HepG2 (cell line): Measurements from ENCODE around the gene PROS1. TPM values are rescaled to one million over a fixed set of nuclear protein-coding genes. Genes with fewer than 3 reads are reported as not detected.

Experiments used
- ASH2L ChIP-seq: fragments of 300-600, 200-600 bp; sonication (generic); IDR thresholded peaks from 2 replicates; pipeline ENCODE4 v1.7.0; 2017; ENCODE audit warnings: low read depth, mild to moderate bottlenecking, moderate library complexity, mixed read lengths, low read length; ENCODE audit not compliant: insufficient read length
- DMAP1 ChIP-seq: IDR thresholded peaks from 2 replicates; pipeline ENCODE4 v1.6.1; 2016
- FIP1L1 ChIP-seq: fragments of 200-400 bp; formaldehyde crosslinking; IDR thresholded peaks from 2 replicates; pipeline ENCODE4 v1.6.1; 2018; ENCODE audit warnings: low read depth, mild to moderate bottlenecking, low read length, moderate library complexity, borderline replicate concordance; ENCODE audit not compliant: insufficient read depth
- GATAD1 ChIP-seq: IDR thresholded peaks from 2 replicates; pipeline ENCODE4 v1.6.1; 2016; ENCODE audit warnings: missing genetic modification reagents, missing compliant biosample characterization
- HDAC2 ChIP-seq: sonication (generic); formaldehyde crosslinking; IDR thresholded peaks from 2 replicates; pipeline ENCODE4 v1.4.0; 2020; ENCODE audit warnings: missing genetic modification reagents
- HMG20A ChIP-seq: IDR thresholded peaks from 2 replicates; pipeline ENCODE4 v1.6.1; 2016; ENCODE audit warnings: borderline replicate concordance
- LCORL ChIP-seq, 2 experiments: fragments of 450-650 bp in 1 of 2; sonication (generic) in 1 of 2; formaldehyde crosslinking in 1 of 2; IDR thresholded peaks; 2 replicates each; pipeline versions ENCODE4 v1.5.0 to v1.6.1; 2017 to 2020; ENCODE audit warnings: antibody characterized with exemption in 1 of 2, missing genetic modification reagents in 1 of 2
- MXI1 ChIP-seq: IDR thresholded peaks from 3 replicates; pipeline ENCODE4 v1.6.1; 2012; ENCODE audit warnings: low read depth, low read length, inconsistent platforms, borderline replicate concordance
- NFKB2 ChIP-seq: sonication (generic); formaldehyde crosslinking; IDR thresholded peaks from 2 replicates; pipeline ENCODE4 v1.4.0; 2020; ENCODE audit warnings: missing genetic modification reagents, borderline replicate concordance
- NFKBIZ ChIP-seq: IDR thresholded peaks from 2 replicates; pipeline ENCODE4 v1.6.1; 2018; ENCODE audit warnings: missing genetic modification reagents, missing compliant biosample characterization
- POLR2AphosphoS5 ChIP-seq: IDR thresholded peaks from 2 replicates; pipeline ENCODE4 v1.6.1; 2012; ENCODE audit warnings: low read depth, low read length
- YEATS4 ChIP-seq: sonication (generic); formaldehyde crosslinking; IDR thresholded peaks from 2 replicates; pipeline ENCODE4 v1.4.0; 2020; ENCODE audit warnings: missing genetic modification reagents, borderline replicate concordance
- ZFP62 ChIP-seq: sonication (generic); formaldehyde crosslinking; IDR thresholded peaks from 2 replicates; pipeline ENCODE4 v1.4.0; 2020; ENCODE audit warnings: missing genetic modification reagents
- ZKSCAN1 ChIP-seq: fragments of 150-350 bp; IDR thresholded peaks from 2 replicates; pipeline ENCODE4 v1.6.1; 2014; ENCODE audit warnings: low read length
- ZNF225 ChIP-seq: sonication (generic); formaldehyde crosslinking; IDR thresholded peaks from 2 replicates; pipeline ENCODE4 v1.4.0; 2020; ENCODE audit warnings: mild to moderate bottlenecking, missing genetic modification reagents
- ZNF335 ChIP-seq: sonication (generic); formaldehyde crosslinking; IDR thresholded peaks from 2 replicates; pipeline ENCODE4 v1.4.0; 2020; ENCODE audit warnings: missing genetic modification reagents
- ZNF350 ChIP-seq: sonication (generic); formaldehyde crosslinking; IDR thresholded peaks from 2 replicates; pipeline ENCODE4 v1.4.0; 2020; ENCODE audit warnings: mild to moderate bottlenecking, low read depth, missing genetic modification reagents, borderline replicate concordance
- ZNF383 ChIP-seq: sonication (generic); formaldehyde crosslinking; IDR thresholded peaks from 2 replicates; pipeline ENCODE4 v1.4.0; 2020; ENCODE audit warnings: missing genetic modification reagents, mild to moderate bottlenecking, borderline replicate concordance
- ZNF567 ChIP-seq: sonication (generic); formaldehyde crosslinking; IDR thresholded peaks from 2 replicates; pipeline ENCODE4 v1.8.1; 2023; ENCODE audit warnings: mild to moderate bottlenecking, missing genetic modification reagents, borderline replicate concordance
- ZNF652 ChIP-seq: IDR thresholded peaks from 2 replicates; pipeline ENCODE4 v1.6.1; 2016; ENCODE audit warnings: low read depth, borderline replicate concordance
- ZNF781 ChIP-seq: sonication (generic); formaldehyde crosslinking; IDR thresholded peaks from 2 replicates; pipeline ENCODE4 v1.5.1; 2020; ENCODE audit warnings: borderline replicate concordance, mild to moderate bottlenecking, missing genetic modification reagents; ENCODE audit errors: not compliant biosample characterization
- ZNF883 ChIP-seq: sonication (generic); formaldehyde crosslinking; IDR thresholded peaks from 2 replicates; pipeline ENCODE4 v1.5.1; 2020; ENCODE audit warnings: mild to moderate bottlenecking, missing genetic modification reagents; ENCODE audit errors: not compliant biosample characterization
- polyA plus RNA-seq, 8 experiments: library from polyadenylated mRNA; depleted of rRNA in 3 of 8; stranded (reverse) in 7 of 8; unstranded in 1 of 8; fragments of >200 nt; fragmentation: Illumina TruSeq in 4 of 8; extraction: Trizol in 4 of 8; gene quantifications; 2 replicates each; pipeline versions ENCODE4 v1.2.1 to v1.2.3, GENCODE V29; 2011 to 2016; ENCODE audit warnings: low read depth in 4 of 8, missing spikeins in 1 of 8, mixed read lengths in 1 of 8; ENCODE audit not compliant: insufficient read depth in 1 of 8
- total RNA-seq, 5 experiments: library from RNA; depleted of rRNA; stranded (reverse); fragments of >200 nt; fragmentation: Illumina TruSeq; extraction: Trizol; gene quantifications; 2 replicates each; pipeline ENCODE4 v1.2.3, GENCODE V29; 2016; ENCODE audit warnings: low read depth in 1 of 5
- TF ChIP-seq, protein P1 (sequence below): sonication (generic); formaldehyde crosslinking; conservative IDR thresholded peaks from 2 replicates; pipeline ENCODE4 v1.4.0; 2020; ENCODE audit warnings: missing genetic modification reagents
- TF ChIP-seq, protein P2 (sequence below): IDR thresholded peaks from 2 replicates; pipeline ENCODE4 v1.6.1; 2016; ENCODE audit warnings: mild to moderate bottlenecking

PROS1 gene
- total and polyA plus RNA-seq, 2 of the 13 experiments (the other 11 are each of a cell fraction or from before 2014, with no cell fraction given): 63.8 to 76.8 TPM

DNA sequence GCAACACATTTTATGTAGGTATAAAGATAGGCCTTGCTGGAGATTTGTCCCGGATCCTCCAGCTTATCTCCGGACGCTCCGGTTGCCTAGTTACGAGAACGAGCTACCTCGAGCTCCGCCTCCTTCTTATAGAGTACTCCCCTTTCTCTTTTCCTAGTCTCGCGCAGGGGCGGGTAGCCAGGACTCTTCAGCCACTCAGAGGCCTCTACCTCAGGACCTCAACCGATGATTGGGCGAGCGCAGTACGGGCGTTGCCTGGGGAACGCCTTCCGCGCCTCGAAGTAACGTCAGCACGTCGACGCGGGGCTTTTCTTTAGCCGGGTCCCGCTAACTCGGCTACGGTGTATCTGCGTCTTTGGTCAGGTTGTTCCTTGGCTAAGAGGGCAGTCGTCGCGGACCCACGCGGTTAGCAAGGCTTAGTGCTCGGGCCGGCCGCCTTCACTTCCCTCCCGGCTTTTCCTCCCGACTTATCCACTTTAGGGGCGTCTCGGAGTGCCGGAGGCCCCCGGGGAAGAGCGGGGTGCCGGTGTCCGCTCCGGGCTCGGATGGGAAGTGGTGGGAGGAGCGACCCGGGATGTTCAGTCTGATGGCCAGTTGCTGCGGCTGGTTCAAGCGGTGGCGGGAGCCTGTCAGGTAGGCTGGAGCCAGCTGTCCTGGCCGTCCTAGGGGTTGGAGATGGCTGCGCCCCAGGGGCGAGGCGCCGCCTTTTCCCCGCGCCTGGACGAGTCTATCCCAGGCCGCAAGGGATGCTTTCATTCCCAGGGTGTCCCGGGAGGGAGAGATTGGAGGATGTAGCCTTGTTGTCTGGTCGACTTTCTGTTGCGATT is 6.4 kb upstream of the PROS1 start, which contains the start of gene ARL13B (continued):
- TF ChIP-seq, protein P1, sequence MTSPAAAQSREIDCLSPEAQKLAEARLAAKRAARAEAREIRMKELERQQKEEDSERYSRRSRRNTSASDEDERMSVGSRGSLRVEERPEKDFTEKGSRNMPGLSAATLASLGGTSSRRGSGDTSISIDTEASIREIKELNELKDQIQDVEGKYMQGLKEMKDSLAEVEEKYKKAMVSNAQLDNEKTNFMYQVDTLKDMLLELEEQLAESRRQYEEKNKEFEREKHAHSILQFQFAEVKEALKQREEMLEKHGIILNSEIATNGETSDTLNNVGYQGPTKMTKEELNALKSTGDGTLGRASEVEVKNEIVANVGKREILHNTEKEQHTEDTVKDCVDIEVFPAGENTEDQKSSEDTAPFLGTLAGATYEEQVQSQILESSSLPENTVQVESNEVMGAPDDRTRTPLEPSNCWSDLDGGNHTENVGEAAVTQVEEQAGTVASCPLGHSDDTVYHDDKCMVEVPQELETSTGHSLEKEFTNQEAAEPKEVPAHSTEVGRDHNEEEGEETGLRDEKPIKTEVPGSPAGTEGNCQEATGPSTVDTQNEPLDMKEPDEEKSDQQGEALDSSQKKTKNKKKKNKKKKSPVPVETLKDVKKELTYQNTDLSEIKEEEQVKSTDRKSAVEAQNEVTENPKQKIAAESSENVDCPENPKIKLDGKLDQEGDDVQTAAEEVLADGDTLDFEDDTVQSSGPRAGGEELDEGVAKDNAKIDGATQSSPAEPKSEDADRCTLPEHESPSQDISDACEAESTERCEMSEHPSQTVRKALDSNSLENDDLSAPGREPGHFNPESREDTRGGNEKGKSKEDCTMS (CRISPR knock-in tag): no peak
- no peak for TF ChIP-seq LCORL (IDR thresholded peaks at IDR 0.05)
- TF ChIP-seq LCORL (CRISPR knock-in tag; IDR thresholded peaks at IDR 0.05): 0 out of 2 replicates have a peak, but pooled peaks have one; percentile 12
- TF ChIP-seq ZNF781: peak; percentile 93
- peak; percentile 60; the same call in 1 of the 2 replicates for TF ChIP-seq YEATS4 (CRISPR knock-in tag)
- no peak for TF ChIP-seq ZNF652
- TF ChIP-seq ASH2L: peak; percentile 96
- peak; percentile 30 for TF ChIP-seq ZNF883 (CRISPR knock-in tag)
- 0 out of 2 replicates have a peak, but pooled peaks have one; percentile 31 for TF ChIP-seq NFKBIZ (CRISPR knock-in tag)
- peak; percentile 16; the same call in 1 of the 2 replicates for TF ChIP-seq ZNF225 (CRISPR knock-in tag)
- TF ChIP-seq MXI1: peak; percentile 73; the same call in 1 of the 3 replicates
- TF ChIP-seq POLR2AphosphoS5: peak; percentile 67
- no peak for TF ChIP-seq FIP1L1
- peak; percentile 59; the same call in 1 of the 2 replicates for TF ChIP-seq DMAP1 (CRISPR knock-in tag)
- TF ChIP-seq, protein P2, sequence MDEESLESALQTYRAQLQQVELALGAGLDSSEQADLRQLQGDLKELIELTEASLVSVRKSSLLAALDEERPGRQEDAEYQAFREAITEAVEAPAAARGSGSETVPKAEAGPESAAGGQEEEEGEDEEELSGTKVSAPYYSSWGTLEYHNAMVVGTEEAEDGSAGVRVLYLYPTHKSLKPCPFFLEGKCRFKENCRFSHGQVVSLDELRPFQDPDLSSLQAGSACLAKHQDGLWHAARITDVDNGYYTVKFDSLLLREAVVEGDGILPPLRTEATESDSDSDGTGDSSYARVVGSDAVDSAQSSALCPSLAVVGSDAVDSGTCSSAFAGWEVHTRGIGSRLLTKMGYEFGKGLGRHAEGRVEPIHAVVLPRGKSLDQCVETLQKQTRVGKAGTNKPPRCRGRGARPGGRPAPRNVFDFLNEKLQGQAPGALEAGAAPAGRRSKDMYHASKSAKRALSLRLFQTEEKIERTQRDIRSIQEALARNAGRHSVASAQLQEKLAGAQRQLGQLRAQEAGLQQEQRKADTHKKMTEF (CRISPR knock-in tag): peak; percentile 55; the same call in 1 of the 2 replicates
- TF ChIP-seq GATAD1 (CRISPR knock-in tag): peak; percentile 90
- no peak for TF ChIP-seq ZKSCAN1
- peak; percentile 69; the same call in 1 of the 2 replicates for TF ChIP-seq NFKB2 (CRISPR knock-in tag)
- TF ChIP-seq ZNF350: peak; percentile 43; the same call in 1 of the 2 replicates
- peak; percentile 66; the same call in 1 of the 2 replicates for TF ChIP-seq ZNF335 (CRISPR knock-in tag)
- 0 out of 2 replicates have a peak, but pooled peaks have one; percentile 42 for TF ChIP-seq ZNF567 (CRISPR knock-in tag)
- no peak for TF ChIP-seq ZNF383
- no peak for TF ChIP-seq ZFP62 (CRISPR knock-in tag)
- TF ChIP-seq HDAC2: no peak
- no peak for TF ChIP-seq HMG20A
- TF ChIP-seq, all 625 proteins: peak for 165
